22Rv1 (cell line): ENCODE results near the gene HECW1.

Experiments
- H3K27ac ChIP-seq: fragments of 450-650 bp; 2 replicates; pipeline ENCODE4 v1.5.1; 2017
- ZFX ChIP-seq: fragments of 450-650 bp; IDR thresholded peaks from 2 replicates; pipeline ENCODE4 v1.6.1; 2017; ENCODE audit warnings: antibody characterized with exemption, borderline replicate concordance
- TF ChIP-seq, protein P1 (sequence below): fragments of 450-650 bp; IDR thresholded peaks from 2 replicates; pipeline ENCODE4 v1.5.1; 2017; ENCODE audit warnings: mild to moderate bottlenecking

HECW1 gene

DNA sequence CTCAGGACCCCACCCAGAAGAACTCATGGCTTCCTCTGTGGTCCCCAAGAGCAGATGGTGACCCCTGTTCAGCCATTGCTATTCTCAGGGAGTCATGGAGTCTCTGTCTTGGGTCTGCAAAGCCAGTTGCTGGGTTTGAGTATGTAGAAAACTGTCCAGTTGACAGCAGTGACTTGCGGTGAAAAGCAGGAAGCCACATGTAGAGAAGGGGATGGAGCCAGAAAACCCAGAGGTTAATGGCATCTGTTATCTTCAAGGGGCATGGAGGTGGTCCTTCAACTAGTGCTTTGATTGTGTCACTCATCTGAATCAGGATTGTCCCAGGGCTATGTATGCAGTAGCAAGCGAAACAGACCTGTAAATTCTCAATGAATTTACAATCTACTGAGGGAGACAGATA is 384.1 kb downstream of the HECW1 start:
- no peak overlapping the region for H3K27ac ChIP-seq
- TF ChIP-seq, protein P1, sequence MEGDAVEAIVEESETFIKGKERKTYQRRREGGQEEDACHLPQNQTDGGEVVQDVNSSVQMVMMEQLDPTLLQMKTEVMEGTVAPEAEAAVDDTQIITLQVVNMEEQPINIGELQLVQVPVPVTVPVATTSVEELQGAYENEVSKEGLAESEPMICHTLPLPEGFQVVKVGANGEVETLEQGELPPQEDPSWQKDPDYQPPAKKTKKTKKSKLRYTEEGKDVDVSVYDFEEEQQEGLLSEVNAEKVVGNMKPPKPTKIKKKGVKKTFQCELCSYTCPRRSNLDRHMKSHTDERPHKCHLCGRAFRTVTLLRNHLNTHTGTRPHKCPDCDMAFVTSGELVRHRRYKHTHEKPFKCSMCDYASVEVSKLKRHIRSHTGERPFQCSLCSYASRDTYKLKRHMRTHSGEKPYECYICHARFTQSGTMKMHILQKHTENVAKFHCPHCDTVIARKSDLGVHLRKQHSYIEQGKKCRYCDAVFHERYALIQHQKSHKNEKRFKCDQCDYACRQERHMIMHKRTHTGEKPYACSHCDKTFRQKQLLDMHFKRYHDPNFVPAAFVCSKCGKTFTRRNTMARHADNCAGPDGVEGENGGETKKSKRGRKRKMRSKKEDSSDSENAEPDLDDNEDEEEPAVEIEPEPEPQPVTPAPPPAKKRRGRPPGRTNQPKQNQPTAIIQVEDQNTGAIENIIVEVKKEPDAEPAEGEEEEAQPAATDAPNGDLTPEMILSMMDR: no peak
- TF ChIP-seq ZFX: no peak

DNA sequence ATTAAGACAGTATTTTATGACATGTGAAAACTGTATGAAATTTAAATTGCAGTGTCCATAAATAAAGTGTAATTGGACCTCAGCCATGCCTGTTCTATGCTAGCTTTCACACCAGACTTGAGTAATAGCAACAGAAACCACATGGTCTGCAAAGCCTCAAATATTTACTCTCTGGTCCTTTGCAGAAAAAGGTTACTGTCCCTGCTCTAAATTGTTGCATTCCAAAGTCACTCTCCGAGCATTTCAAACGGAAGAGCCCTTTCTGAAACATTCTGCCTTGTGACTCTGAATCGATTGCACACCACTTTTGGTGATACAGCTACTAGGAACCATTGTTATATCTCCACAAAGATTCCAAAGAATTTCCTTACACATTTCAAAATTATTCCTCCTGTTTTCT is 389.4 kb downstream of the HECW1 start:
- TF ChIP-seq ZFX: no peak
- TF ChIP-seq, protein P1: no peak
- H3K27ac ChIP-seq: no peak overlapping the region

GRCh38 chr7:43502941-43503340 is 390.5 kb downstream of the HECW1 start:
- no peak overlapping the region for H3K27ac ChIP-seq
- TF ChIP-seq, protein P1: no peak
- no peak for TF ChIP-seq ZFX

DNA sequence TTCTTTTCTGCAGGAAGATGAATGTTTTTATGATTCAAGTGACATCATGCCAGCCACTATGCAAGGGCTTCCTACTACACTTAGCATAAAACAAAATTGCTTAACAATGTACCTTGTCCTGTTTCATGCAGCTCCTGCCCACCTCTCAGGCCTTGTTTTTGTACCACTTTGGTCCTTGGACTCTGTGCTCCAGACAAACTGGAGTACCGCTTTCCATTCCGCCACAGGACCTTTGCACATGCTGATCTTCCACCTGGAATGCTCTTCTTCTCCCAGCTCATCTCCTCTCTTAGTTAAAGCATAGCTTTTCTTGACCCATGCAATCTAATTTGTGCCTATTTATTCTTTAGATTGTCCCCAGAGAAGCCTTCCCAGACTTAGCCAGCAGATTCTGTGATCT is 393.0 kb downstream of the HECW1 start:
- TF ChIP-seq ZFX: no peak
- TF ChIP-seq, protein P1: no peak
- no peak overlapping the region for H3K27ac ChIP-seq

DNA sequence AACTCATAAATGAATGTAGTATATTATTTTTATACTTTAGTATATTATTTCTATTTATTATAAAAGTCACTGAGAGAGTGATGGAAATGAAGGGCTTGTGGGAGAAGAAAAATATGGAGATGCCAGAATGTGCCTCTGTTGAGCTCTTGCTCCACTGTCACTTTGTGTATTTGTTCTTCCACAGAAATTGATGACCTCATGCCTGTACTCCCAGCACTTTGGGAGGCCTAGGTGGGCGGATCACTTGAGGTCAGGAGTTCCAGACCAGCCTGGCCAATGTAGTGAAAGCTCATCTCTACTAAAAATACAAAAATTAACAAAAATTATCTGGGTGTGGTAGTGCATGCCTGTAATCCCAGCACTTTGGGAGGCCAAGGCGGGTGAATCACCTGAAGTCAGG is 394.0 kb downstream of the HECW1 start:
- no peak overlapping the region for H3K27ac ChIP-seq
- TF ChIP-seq ZFX: no peak
- TF ChIP-seq, protein P1: no peak

DNA sequence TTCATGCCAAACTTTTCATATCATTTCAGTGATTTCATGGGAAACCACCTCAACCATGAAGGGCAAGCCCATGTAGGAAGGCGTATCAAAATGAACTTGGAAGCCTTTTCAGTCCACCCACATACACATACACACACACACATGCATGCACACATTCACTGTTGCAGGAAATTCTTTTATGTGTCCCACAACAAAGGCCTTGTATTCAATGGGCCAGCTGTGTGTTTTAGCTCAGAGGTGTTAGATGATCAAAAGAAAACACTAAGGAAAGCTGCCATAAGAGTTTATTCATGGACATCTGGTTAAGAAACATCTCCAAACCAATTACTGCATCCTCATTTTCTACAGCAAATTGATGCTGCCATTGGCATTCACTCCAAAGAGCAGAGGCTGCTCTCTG is 396.0 kb downstream of the HECW1 start:
- H3K27ac ChIP-seq: no peak overlapping the region
- no peak for TF ChIP-seq ZFX
- TF ChIP-seq, protein P1: no peak

GRCh38 chr7:43509906-43510305 is 397.5 kb downstream of the HECW1 start:
- no peak overlapping the region for H3K27ac ChIP-seq
- TF ChIP-seq ZFX: no peak
- TF ChIP-seq, protein P1: no peak

GRCh38 chr7:43511029-43511428 is 398.6 kb downstream of the HECW1 start:
- TF ChIP-seq ZFX: no peak
- TF ChIP-seq, protein P1: no peak

More at GRCh38 chr7:43511029-43511428, 398.6 kb downstream of the HECW1 start:
- H3K27ac ChIP-seq: no peak overlapping the region
